ENCODE results near the gene SYNE4. TPM values are rescaled to one million over a fixed set of nuclear protein-coding genes. Genes with fewer than 3 reads are reported as not detected.

SYNE4 gene
- total and polyA plus RNA-seq, 2 of the 4 experiments (the other 2 are of a cell fraction) = 0.27 TPM; not detected in 1

GRCh38 chr19:36028313-36029041 is 19.9 kb upstream of the SYNE4 start (continued):
- TF ChIP-seq MXI1 (IDR thresholded peaks at IDR 0.05; ENCODE audit: borderline replicate concordance, low read depth, low read length) = no peak
- TF ChIP-seq, protein P1, sequence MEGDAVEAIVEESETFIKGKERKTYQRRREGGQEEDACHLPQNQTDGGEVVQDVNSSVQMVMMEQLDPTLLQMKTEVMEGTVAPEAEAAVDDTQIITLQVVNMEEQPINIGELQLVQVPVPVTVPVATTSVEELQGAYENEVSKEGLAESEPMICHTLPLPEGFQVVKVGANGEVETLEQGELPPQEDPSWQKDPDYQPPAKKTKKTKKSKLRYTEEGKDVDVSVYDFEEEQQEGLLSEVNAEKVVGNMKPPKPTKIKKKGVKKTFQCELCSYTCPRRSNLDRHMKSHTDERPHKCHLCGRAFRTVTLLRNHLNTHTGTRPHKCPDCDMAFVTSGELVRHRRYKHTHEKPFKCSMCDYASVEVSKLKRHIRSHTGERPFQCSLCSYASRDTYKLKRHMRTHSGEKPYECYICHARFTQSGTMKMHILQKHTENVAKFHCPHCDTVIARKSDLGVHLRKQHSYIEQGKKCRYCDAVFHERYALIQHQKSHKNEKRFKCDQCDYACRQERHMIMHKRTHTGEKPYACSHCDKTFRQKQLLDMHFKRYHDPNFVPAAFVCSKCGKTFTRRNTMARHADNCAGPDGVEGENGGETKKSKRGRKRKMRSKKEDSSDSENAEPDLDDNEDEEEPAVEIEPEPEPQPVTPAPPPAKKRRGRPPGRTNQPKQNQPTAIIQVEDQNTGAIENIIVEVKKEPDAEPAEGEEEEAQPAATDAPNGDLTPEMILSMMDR (conservative IDR thresholded peaks at IDR 0.05; ENCODE audit: low read depth, low read length) = no peak
- TF ChIP-seq CEBPB (IDR thresholded peaks at IDR 0.05; ENCODE audit: low read depth, low read length) = no peak
- no peak for TF ChIP-seq MAZ (IDR thresholded peaks at IDR 0.05; ENCODE audit: borderline replicate concordance, low read depth, low read length)
- TF ChIP-seq POLR2A (IDR thresholded peaks at IDR 0.05; ENCODE audit: low read depth, low read length) = no peak
